K562 treated with DMSO at 1 percent for 24 hours (cell line): Measurements from ENCODE around the gene SPATA1. TPM values are rescaled to one million over a fixed set of nuclear protein-coding genes. Genes with fewer than 3 reads are reported as not detected.

Experiments
- total RNA-seq: library from RNA; unstranded; fragments of 300-600 nt; gene quantifications from 2 replicates; pipeline ENCODE4 v1.2.3, GENCODE V29; 2022; ENCODE audit warnings: low read depth; ENCODE audit not compliant: insufficient read depth

The SPATA1 gene, protein sequence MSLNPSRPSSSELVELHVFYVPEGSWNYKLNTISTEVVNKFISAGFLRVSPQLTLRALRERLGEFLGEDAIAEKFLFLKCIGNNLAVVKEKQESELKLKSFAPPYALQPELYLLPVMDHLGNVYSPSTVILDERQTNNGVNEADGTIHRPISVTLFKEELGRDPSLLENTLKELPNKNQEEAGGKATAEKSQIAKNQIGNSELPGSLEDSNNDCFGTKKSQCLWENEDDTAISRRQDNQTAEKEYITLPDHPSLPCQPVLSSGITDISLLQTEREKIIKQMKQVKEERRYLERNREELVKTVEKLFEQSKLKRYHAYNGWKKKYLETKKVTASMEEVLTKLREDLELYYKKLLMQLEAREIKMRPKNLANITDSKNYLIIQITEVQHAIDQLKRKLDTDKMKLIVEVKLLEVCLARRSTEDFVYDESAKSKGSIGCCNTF
- 2.6 TPM in 1 of 2 replicates, not detected in the other for total RNA-seq

GRCh38 chr1:84506002-84506728 is at the start of gene SPATA1, which contains the start of gene GNG5:
TSS of gene SPATA1 (plus strand) at chr1:84506386. CDS start at chr1:84516360, 9,974 bp downstream.
TSS of gene GNG5 (minus strand) at chr1:84506581. CDS start at chr1:84506091, 490 bp downstream.

GRCh38 chr1:84478876-84479868 is 27.0 kb upstream of the SPATA1 start, which contains the start of gene RPF1:
TSS of gene RPF1 (plus strand) at chr1:84479266. CDS start at chr1:84479282, 16 bp downstream.

DNA sequence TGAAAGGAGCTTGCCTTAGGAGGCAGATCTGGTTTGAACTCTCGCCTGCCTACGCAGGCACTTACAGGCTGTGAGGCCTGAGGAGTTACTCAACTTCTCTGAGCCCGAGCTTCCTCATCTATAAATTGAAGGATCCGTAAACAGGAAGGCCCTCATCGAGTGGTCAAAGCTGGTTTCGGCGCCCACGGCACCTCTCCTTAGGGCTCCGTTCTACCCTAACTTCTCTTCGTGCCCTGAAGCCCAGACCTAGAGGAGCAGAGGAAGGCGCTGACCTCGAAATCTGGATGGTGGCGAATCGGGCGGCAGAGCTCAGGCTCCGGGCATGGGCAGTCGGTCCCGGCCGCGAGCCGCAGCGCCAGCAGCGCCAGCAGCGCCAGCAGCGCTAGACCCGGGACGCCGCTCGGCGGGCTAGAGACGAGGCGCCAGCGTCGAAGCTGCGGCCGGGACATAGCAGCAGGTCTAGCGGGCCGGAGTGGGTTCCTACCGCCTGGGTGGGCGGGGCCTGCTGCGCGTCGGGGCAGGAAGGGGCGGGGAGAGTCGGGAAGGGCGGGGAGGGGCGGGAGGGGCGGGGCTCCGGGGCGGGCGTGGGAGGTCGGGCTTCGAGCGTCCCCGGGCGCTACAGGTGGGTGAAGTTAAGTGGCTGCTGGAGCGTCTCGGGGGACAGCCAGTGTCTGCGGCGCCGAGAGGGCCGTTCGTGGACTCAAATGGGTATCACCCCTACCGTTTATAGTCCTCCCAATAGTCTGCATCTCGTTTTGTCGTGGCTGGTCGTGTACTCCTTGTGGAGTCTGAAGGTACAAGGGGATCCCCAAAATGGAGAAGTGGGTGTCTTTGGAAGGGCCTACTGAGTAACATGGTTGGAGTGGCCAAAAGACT is 68.0 kb downstream of the SPATA1 start, which contains the start of gene CTBS:
Gene CTBS, minus strand, starts transcription at position 474 of the 876 bp plus-strand sequence. Its CDS starts 25 bp downstream, at position 449.

Other genes starting within 250 kb of the SPATA1 start
- gene SAMD13, start 204.7 kb upstream of the SPATA1 start, total RNA-seq: 0.23 and 2.0 TPM in 2 replicates
- not detected in 2 replicates for gene DNASE2B, start 107.9 kb upstream of the SPATA1 start, total RNA-seq
- gene RPF1, start 27.1 kb upstream of the SPATA1 start, total RNA-seq: 38.9 TPM in 2 replicates
- 177 and 205 TPM in 2 replicates for gene GNG5, start 195 bp downstream of the SPATA1 start, total RNA-seq
- 9.6 and 11.0 TPM in 2 replicates for gene CTBS, start 68.1 kb downstream of the SPATA1 start, total RNA-seq
- 18.7 and 25.8 TPM in 2 replicates for gene SSX2IP, start 184.1 kb downstream of the SPATA1 start, total RNA-seq